ENCODE results near the gene VAMP8. TPM values are rescaled to one million over a fixed set of nuclear protein-coding genes. Genes with fewer than 3 reads are reported as not detected.
A peak's percentile ranks its signal among the peaks of the same experiment; 100 is the strongest.

VAMP8 gene
- total and polyA plus RNA-seq, 2 of the 8 experiments (the other 6 are each of a cell fraction or from before 2014, with no cell fraction given) = 34.4 to 69.7 TPM

- TF ChIP-seq SIN3A (conservative IDR thresholded peaks at IDR 0.05 in 1 of 2, IDR thresholded peaks at IDR 0.05 in 1 of 2; ENCODE audit: low read depth in 1 of 2, low read length in 2 of 2) (peak; percentile 69 to 75; a peak in 2 of 4 replicates), GTF2F1 (IDR thresholded peaks at IDR 0.05; ENCODE audit: borderline replicate concordance, low read depth, low read length) (no peak), JUND (IDR thresholded peaks at IDR 0.05; ENCODE audit: low read length) (no peak), ASH2L (IDR thresholded peaks at IDR 0.05; ENCODE audit: low read length) (peak; percentile 44), CHD1 (IDR thresholded peaks at IDR 0.05; ENCODE audit: low read depth, low read length) (no peak), POLR2AphosphoS5 (IDR thresholded peaks at IDR 0.05; ENCODE audit: low read depth, low read length) (no peak), SP4 (IDR thresholded peaks at IDR 0.05; ENCODE audit: low read length) (no peak), EGR1 (IDR thresholded peaks at IDR 0.05; ENCODE audit: borderline replicate concordance, low read depth, low read length) (peak; percentile 80; the same call in 1 of the 2 replicates), E2F6 (IDR thresholded peaks at IDR 0.05) (peak; percentile 18; the same call in 1 of the 2 replicates), JUN (IDR thresholded peaks at IDR 0.05; ENCODE audit: low read depth, low read length) (no peak), CEBPB (IDR thresholded peaks at IDR 0.05; ENCODE audit: low read depth, low read length) (no peak), TEAD4 (IDR thresholded peaks at IDR 0.05; ENCODE audit: low read depth, low read length) (peak; percentile 87), SAP30 (IDR thresholded peaks at IDR 0.05; ENCODE audit: insufficient read depth, insufficient replicate concordance, low read length) (peak; percentile 89), ATF2 (IDR thresholded peaks at IDR 0.05; ENCODE audit: low read length) (no peak), SP2 (IDR thresholded peaks at IDR 0.05; ENCODE audit: low read length) (no peak), CTCF (IDR thresholded peaks at IDR 0.05; ENCODE audit: control extremely low read depth in 1 of 3, insufficient read depth in 1 of 3, low read depth in 1 of 3, low read length in 3 of 3) (peak; percentile 11 to 23 (median 14); a peak in 3 of 4 replicates), TAF7 (optimal IDR thresholded peaks at IDR 0.05; ENCODE audit: borderline replicate concordance, low read depth, low read length) (peak; percentile 66), RXRA (IDR thresholded peaks at IDR 0.05; ENCODE audit: insufficient read depth, low read depth, low read length) (no peak), RFX5 (IDR thresholded peaks at IDR 0.05; ENCODE audit: borderline replicate concordance, low read depth, low read length) (no peak), SIX5 (IDR thresholded peaks at IDR 0.05; ENCODE audit: low read depth, low read length) (peak; percentile 54)
These were observed 25.3 kb downstream of the VAMP8 start, which contains the start of gene TMEM150A (continued) for GRCh38 chr2:85602476-85603234.

Measured in H1 (cell line).